Gastroesophageal sphincter (tissue), 4 donors: ENCODE results near the gene MEF2A. TPM values are rescaled to one million over a fixed set of nuclear protein-coding genes. Genes with fewer than 3 reads are reported as not detected.

Experiments
- ATAC-seq: fragments of 150-250 bp; one replicate; pipeline ENCODE4 v1.9.1; 2016; ENCODE audit warnings: mild to moderate bottlenecking, moderate library complexity
- H3K27ac ChIP-seq, 4 donors: fragments of 200-600 bp; sonication (generic) in 3 of 4; 1 replicate in 3 of 4; 2 replicates in 1 of 4; pipeline ENCODE4 v1.5.1; 2016 to 2019
- H3K27me3 ChIP-seq: fragments of 200-600 bp; sonication (generic); one replicate; pipeline ENCODE4 v1.5.1; 2019
- H3K36me3 ChIP-seq, 2 donors: fragments of 200-600 bp; sonication (generic); one replicate each; pipeline ENCODE4 v1.5.1; 2019; ENCODE audit warnings: control low read depth in 1 of 2
- H3K4me1 ChIP-seq, 3 donors: fragments of 200-600 bp; sonication (generic); 1 replicate in 2 of 3; 2 replicates in 1 of 3; pipeline ENCODE4 v1.5.1; 2016 to 2019; ENCODE audit warnings: control low read depth in 2 of 3
- H3K4me3 ChIP-seq, 2 donors: fragments of 200-600 bp; sonication (generic); one replicate each; pipeline ENCODE4 v1.5.1; 2019; ENCODE audit warnings: mild to moderate bottlenecking in 1 of 2, moderate library complexity in 1 of 2
- H3K9me3 ChIP-seq, 3 donors: fragments of 200-600 bp; sonication (generic); one replicate each; pipeline ENCODE4 v1.5.1; 2017 to 2019; ENCODE audit warnings: control low read depth in 2 of 3
- CTCF ChIP-seq, 4 experiments: fragments of 200-600 bp in 2 of 4; fragments of 450-650 bp in 2 of 4; sonication (generic) in 1 of 4; IDR thresholded peaks; one replicate each; pipeline ENCODE4 v1.5.1; 2017 to 2019; ENCODE audit warnings: antibody characterized with exemption in 4 of 4, mild to moderate bottlenecking in 2 of 4, moderate library complexity in 2 of 4
- EP300 ChIP-seq: sonication (generic); formaldehyde crosslinking; IDR thresholded peaks from one replicate; pipeline ENCODE4 v1.6.1; 2017; ENCODE audit warnings: antibody characterized with exemption, mild to moderate bottlenecking
- POLR2A ChIP-seq, 2 donors: fragments of 450-650 bp; IDR thresholded peaks; one replicate each; pipeline ENCODE4 v1.6.1; 2017; ENCODE audit warnings: antibody characterized with exemption in 2 of 2, mild to moderate bottlenecking in 2 of 2, moderate library complexity in 1 of 2
- POLR2AphosphoS5 ChIP-seq: sonication (generic); formaldehyde crosslinking; IDR thresholded peaks from one replicate; pipeline ENCODE4 v1.6.1; 2017; ENCODE audit warnings: antibody characterized with exemption
- WGBS, 2 donors: methylation state at CpG; one replicate each; pipeline ENCODE4 v1.1.5; 2018; ENCODE audit warnings: low coverage in 1 of 2; 5-methylcytosine and 5-hydroxymethylcytosine counted together
- total RNA-seq, 4 donors: library from RNA; depleted of rRNA; stranded (reverse); fragments of >200 nt; gene quantifications; one replicate each; pipeline ENCODE4 v1.1.0, GENCODE V29; 2016

Gene MEF2A
- total RNA-seq, 4 donors from 2014 or later, result 68.8 to 133 (median 95.7) TPM

GRCh38 chr15:99628374-99629001, 62.7 kb downstream of the MEF2A start:
- ATAC-seq, result no peak
- no peak for TF ChIP-seq POLR2AphosphoS5
- TF ChIP-seq CTCF (IDR thresholded peaks at IDR 0.05), result no peak
- no peak for TF ChIP-seq POLR2A (IDR thresholded peaks at IDR 0.05)
- no peak for TF ChIP-seq EP300
- H3K36me3 ChIP-seq, result no peaks in the 10 kb centered on the region
- H3K27ac ChIP-seq, result no peak overlapping the region
- peaks cover 0 to 42% (median 5%) of the 10 kb centered on the region in 3 donors for H3K4me1 ChIP-seq
- no peaks in the 10 kb centered on the region for H3K27me3 ChIP-seq
- no peak overlapping the region for H3K4me3 ChIP-seq
- H3K9me3 ChIP-seq, result peaks cover 0 to 6% (median 0%) of the 10 kb centered on the region in 3 donors

DNA sequence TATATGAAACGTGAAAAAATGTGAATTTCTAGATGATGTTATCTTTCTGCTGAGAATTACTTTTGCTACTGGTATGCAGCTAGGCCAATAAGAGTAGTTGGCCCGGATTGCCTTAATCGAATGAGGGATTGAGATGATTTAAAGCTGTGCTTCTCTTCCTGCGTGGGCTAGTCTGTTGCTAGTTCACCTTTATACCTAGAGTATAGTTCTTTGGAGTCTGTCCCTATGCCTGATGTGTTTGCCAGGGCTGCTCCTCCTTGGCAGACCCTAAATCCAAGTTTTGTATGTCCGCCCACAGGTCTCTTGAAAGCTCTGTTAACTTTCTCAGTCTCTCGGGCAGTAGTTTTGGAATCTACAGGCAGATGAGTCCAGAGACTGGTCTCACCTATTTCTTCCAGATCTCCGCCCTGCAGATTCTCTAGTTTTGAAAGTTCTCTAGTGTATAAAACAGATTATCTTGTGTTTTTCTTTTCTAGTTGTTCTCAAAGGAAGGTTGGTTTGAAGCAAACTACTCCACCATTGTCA, 64.9 kb downstream of the MEF2A start:
- Histone ChIP-seq H3K4me3 (no peak overlapping the region), H3K27me3 (no peaks in the 10 kb centered on the region), H3K4me1 (peaks cover 0 to 42% (median 5%) of the 10 kb centered on the region in 3 donors), H3K27ac (peak overlapping the region; percentile 1 to 43 (median 28)), H3K36me3 (peaks cover 0 to 5% of the 10 kb centered on the region in 2 donors), H3K9me3 (no peaks in the 10 kb centered on the region)
- ATAC-seq, result no peak
- 66 to 83% methylated on average over 7 of the region's 7 CpGs for WGBS, 2 donors
- TF ChIP-seq POLR2AphosphoS5, result no peak
- no peak for TF ChIP-seq EP300
- TF ChIP-seq CTCF (IDR thresholded peaks at IDR 0.05), result no peak
- TF ChIP-seq POLR2A (IDR thresholded peaks at IDR 0.05), result no peak

- H3K9me3 ChIP-seq, result no peaks in the 10 kb centered on the region
- 8 to 15% methylated on average over 2 of the region's 2 CpGs for WGBS, 2 donors
- H3K4me1 ChIP-seq, result peaks cover 0 to 42% (median 5%) of the 10 kb centered on the region in 3 donors
- TF ChIP-seq CTCF (IDR thresholded peaks at IDR 0.05) (no peak), EP300 (no peak), POLR2A (IDR thresholded peaks at IDR 0.05) (no peak), POLR2AphosphoS5 (no peak)
- H3K27ac ChIP-seq, result peak overlapping the region in 3 of 4 donors; percentile 1 to 34 (median 22)
- no peak overlapping the region for H3K4me3 ChIP-seq
- H3K27me3 ChIP-seq, result no peaks in the 10 kb centered on the region
- ATAC-seq, result peak; percentile 28
- peaks cover 0 to 5% of the 10 kb centered on the region in 2 donors for H3K36me3 ChIP-seq
Observed at GRCh38 chr15:99631255-99631654, 65.5 kb downstream of the MEF2A start.

DNA sequence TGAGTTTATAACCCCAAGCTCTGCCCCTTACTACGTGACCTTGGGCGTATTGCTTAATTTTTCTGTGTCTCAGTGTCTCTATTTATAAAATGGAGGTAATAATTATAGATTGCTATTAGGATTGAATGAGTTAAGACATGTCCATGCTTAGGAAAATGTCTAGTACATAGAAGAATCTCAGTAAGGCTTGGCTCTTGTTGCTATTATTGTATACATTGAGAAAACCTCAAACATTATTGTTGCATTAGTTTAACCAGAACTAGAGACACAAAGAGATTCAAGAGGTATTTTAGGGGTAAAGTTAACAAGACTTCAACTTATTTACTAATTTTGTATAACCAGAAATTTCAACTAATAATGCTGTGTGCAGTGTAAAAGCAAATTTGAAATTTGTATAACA, 66.7 kb downstream of the MEF2A start:
- WGBS, 2 donors, result 82 to 88% methylated on average over 2 of the region's 2 CpGs

More for the DNA sequence above, 66.7 kb downstream of the MEF2A start:
- H3K4me3 ChIP-seq, result no peak overlapping the region
- H3K36me3 ChIP-seq, result peaks cover 0 to 5% of the 10 kb centered on the region in 2 donors
- H3K4me1 ChIP-seq, result peaks cover 0 to 41% (median 5%) of the 10 kb centered on the region in 3 donors
- no peaks in the 10 kb centered on the region for H3K27me3 ChIP-seq
- TF ChIP-seq POLR2A (IDR thresholded peaks at IDR 0.05) (no peak), POLR2AphosphoS5 (no peak), CTCF (IDR thresholded peaks at IDR 0.05) (no peak), EP300 (no peak)
- no peaks in the 10 kb centered on the region for H3K9me3 ChIP-seq
- no peak for ATAC-seq
- no peak overlapping the region for H3K27ac ChIP-seq
